Right lobe of liver (tissue), 4 donors: ENCODE data around the gene DOCK2.

Experiments used
- CTCF ChIP-seq, 4 donors: fragments of 200-600 bp in 3 of 4; fragments of 450-650 bp in 1 of 4; IDR thresholded peaks; one replicate each; pipeline versions ENCODE4 v1.5.1 to v1.8.0; 2016 to 2022; ENCODE audit warnings: antibody characterized with exemption in 4 of 4, mild to moderate bottlenecking in 2 of 4
- POLR2A ChIP-seq: fragments of 450-650 bp; IDR thresholded peaks from one replicate; pipeline ENCODE4 v1.6.1; 2017; ENCODE audit warnings: antibody characterized with exemption, mild to moderate bottlenecking
- donor health status: DM: no; HTN: no; CAD: no.
- donor health status: DM: no; HTN: no; CAD: no.
- donor health status: DM: no; HTN: yes; CAD: no.

- TF ChIP-seq CTCF (IDR thresholded peaks at IDR 0.05), result no peak
- no peak for TF ChIP-seq POLR2A
Measured at GRCh38 chr5:169941542-169941941, 304.5 kb downstream of the DOCK2 start.
